Measurements from ENCODE around the gene FAM107B.

DNA sequence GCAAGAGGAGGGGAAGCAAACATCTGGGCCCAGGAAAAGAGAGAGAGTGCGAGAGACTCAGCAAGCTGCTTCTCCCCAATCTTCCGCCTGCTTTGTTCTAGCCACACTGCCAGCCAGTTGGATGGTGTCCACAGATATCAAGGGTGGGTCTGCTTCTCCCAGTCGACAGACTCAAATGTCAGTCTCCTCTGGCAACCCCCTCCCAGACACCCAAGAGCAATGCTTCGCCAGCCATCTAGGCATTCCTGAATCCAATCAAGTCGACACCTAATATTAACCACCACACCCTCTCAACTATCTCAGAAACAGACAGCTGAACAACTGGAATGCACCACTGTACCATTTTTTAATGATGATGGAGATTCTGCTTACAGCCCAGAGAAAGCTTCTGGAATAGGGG lies 57.1 kb downstream of the FAM107B start:
- TF ChIP-seq, protein P1, sequence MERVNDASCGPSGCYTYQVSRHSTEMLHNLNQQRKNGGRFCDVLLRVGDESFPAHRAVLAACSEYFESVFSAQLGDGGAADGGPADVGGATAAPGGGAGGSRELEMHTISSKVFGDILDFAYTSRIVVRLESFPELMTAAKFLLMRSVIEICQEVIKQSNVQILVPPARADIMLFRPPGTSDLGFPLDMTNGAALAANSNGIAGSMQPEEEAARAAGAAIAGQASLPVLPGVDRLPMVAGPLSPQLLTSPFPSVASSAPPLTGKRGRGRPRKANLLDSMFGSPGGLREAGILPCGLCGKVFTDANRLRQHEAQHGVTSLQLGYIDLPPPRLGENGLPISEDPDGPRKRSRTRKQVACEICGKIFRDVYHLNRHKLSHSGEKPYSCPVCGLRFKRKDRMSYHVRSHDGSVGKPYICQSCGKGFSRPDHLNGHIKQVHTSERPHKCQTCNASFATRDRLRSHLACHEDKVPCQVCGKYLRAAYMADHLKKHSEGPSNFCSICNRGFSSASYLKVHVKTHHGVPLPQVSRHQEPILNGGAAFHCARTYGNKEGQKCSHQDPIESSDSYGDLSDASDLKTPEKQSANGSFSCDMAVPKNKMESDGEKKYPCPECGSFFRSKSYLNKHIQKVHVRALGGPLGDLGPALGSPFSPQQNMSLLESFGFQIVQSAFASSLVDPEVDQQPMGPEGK (CRISPR knock-in tag; IDR thresholded peaks at IDR 0.05; ENCODE audit: borderline replicate concordance) = no peak
- TF ChIP-seq TCF4 (CRISPR knock-in tag; IDR thresholded peaks at IDR 0.05; ENCODE audit: borderline replicate concordance) (no peak), ZFP30 (CRISPR knock-in tag; IDR thresholded peaks at IDR 0.05) (no peak), ZNF8 (CRISPR knock-in tag; IDR thresholded peaks at IDR 0.05) (no peak), CSDC2 (CRISPR knock-in tag; IDR thresholded peaks at IDR 0.05) (no peak), ARNTL (CRISPR knock-in tag; IDR thresholded peaks at IDR 0.05; ENCODE audit: borderline replicate concordance, low read depth) (no peak), ESRRG (CRISPR knock-in tag; IDR thresholded peaks at IDR 0.05) (no peak), OSR1 (CRISPR knock-in tag; IDR thresholded peaks at IDR 0.05) (no peak), RARB (CRISPR knock-in tag; IDR thresholded peaks at IDR 0.05) (no peak)
- TF ChIP-seq, protein P2, sequence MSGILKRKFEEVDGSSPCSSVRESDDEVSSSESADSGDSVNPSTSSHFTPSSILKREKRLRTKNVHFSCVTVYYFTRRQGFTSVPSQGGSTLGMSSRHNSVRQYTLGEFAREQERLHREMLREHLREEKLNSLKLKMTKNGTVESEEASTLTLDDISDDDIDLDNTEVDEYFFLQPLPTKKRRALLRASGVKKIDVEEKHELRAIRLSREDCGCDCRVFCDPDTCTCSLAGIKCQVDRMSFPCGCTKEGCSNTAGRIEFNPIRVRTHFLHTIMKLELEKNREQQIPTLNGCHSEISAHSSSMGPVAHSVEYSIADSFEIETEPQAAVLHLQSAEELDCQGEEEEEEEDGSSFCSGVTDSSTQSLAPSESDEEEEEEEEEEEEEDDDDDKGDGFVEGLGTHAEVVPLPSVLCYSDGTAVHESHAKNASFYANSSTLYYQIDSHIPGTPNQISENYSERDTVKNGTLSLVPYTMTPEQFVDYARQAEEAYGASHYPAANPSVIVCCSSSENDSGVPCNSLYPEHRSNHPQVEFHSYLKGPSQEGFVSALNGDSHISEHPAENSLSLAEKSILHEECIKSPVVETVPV (CRISPR knock-in tag; IDR thresholded peaks at IDR 0.05) = no peak

All from SK-N-SH treated with all-trans-retinoic acid at 6 μM for 48 hours (cell line).